Measurements from ENCODE around the gene CCNK. TPM values are rescaled to one million over a fixed set of nuclear protein-coding genes. Genes with fewer than 3 reads are reported as not detected.

CCNK gene
- total and polyA plus RNA-seq, 2 of the 13 experiments (the other 11 are each of a cell fraction or from before 2014, with no cell fraction given) = 4.9 to 9.7 TPM

- TF ChIP-seq ZBTB3 (CRISPR knock-in tag; IDR thresholded peaks at IDR 0.05; ENCODE audit: borderline replicate concordance, low read depth) (0 out of 2 replicates have a peak, but pooled peaks have one; percentile 43), KMT2A (CRISPR knock-in tag; IDR thresholded peaks at IDR 0.05) (no peak), TAF1 (CRISPR knock-in tag; IDR thresholded peaks at IDR 0.05) (no peak), ZNF543 (CRISPR knock-in tag; IDR thresholded peaks at IDR 0.05) (0 out of 2 replicates have a peak, but pooled peaks have one; percentile 8), SALL2 (CRISPR knock-in tag; IDR thresholded peaks at IDR 0.05) (no peak), NBN (conservative IDR thresholded peaks at IDR 0.05) (no peak), ZNF569 (CRISPR knock-in tag; IDR thresholded peaks at IDR 0.05; ENCODE audit: borderline replicate concordance) (no peak), ZNF7 (CRISPR knock-in tag; IDR thresholded peaks at IDR 0.05) (no peak), GABPA (IDR thresholded peaks at IDR 0.05; ENCODE audit: low read depth, low read length) (no peak), GABPA (CRISPR knock-in tag; IDR thresholded peaks at IDR 0.05; ENCODE audit: low read depth) (no peak), ZBTB42 (CRISPR knock-in tag; IDR thresholded peaks at IDR 0.05) (no peak), ZNF292 (CRISPR knock-in tag; IDR thresholded peaks at IDR 0.05; ENCODE audit: borderline replicate concordance, low read depth) (no peak), GABPB1 (CRISPR knock-in tag; IDR thresholded peaks at IDR 0.05) (no peak), SP5 (CRISPR knock-in tag; IDR thresholded peaks at IDR 0.05; ENCODE audit: borderline replicate concordance, low read depth) (no peak), MEF2D (CRISPR knock-in tag; IDR thresholded peaks at IDR 0.05) (no peak), ZNF614 (CRISPR knock-in tag; IDR thresholded peaks at IDR 0.05; ENCODE audit: borderline replicate concordance) (no peak), CEBPB (IDR thresholded peaks at IDR 0.05; ENCODE audit: borderline replicate concordance, low read depth, low read length) (no peak), SRY (CRISPR knock-in tag; IDR thresholded peaks at IDR 0.05) (no peak), TEAD3 (CRISPR knock-in tag; optimal IDR thresholded peaks at IDR 0.05; ENCODE audit: borderline replicate concordance) (no peak), ZIK1 (CRISPR knock-in tag; IDR thresholded peaks at IDR 0.05; ENCODE audit: borderline replicate concordance, low read depth) (no peak), ZBTB34 (CRISPR knock-in tag; IDR thresholded peaks at IDR 0.05) (no peak), ASH2L (IDR thresholded peaks at IDR 0.05; ENCODE audit: insufficient read length, low read depth, low read length) (no peak), NR2C2 (CRISPR knock-in tag; IDR thresholded peaks at IDR 0.05; ENCODE audit: borderline replicate concordance) (peak; percentile 81), RFX3 (CRISPR knock-in tag; IDR thresholded peaks at IDR 0.05) (no peak), ZNF577 (CRISPR knock-in tag; IDR thresholded peaks at IDR 0.05; ENCODE audit: borderline replicate concordance, low read depth) (no peak)
- TF ChIP-seq, protein P1, sequence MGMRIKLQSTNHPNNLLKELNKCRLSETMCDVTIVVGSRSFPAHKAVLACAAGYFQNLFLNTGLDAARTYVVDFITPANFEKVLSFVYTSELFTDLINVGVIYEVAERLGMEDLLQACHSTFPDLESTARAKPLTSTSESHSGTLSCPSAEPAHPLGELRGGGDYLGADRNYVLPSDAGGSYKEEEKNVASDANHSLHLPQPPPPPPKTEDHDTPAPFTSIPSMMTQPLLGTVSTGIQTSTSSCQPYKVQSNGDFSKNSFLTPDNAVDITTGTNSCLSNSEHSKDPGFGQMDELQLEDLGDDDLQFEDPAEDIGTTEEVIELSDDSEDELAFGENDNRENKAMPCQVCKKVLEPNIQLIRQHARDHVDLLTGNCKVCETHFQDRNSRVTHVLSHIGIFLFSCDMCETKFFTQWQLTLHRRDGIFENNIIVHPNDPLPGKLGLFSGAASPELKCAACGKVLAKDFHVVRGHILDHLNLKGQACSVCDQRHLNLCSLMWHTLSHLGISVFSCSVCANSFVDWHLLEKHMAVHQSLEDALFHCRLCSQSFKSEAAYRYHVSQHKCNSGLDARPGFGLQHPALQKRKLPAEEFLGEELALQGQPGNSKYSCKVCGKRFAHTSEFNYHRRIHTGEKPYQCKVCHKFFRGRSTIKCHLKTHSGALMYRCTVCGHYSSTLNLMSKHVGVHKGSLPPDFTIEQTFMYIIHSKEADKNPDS (CRISPR knock-in tag; IDR thresholded peaks at IDR 0.05) = no peak
- TF ChIP-seq, protein P2, sequence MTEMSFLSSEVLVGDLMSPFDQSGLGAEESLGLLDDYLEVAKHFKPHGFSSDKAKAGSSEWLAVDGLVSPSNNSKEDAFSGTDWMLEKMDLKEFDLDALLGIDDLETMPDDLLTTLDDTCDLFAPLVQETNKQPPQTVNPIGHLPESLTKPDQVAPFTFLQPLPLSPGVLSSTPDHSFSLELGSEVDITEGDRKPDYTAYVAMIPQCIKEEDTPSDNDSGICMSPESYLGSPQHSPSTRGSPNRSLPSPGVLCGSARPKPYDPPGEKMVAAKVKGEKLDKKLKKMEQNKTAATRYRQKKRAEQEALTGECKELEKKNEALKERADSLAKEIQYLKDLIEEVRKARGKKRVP (CRISPR knock-in tag; IDR thresholded peaks at IDR 0.05) = no peak
Observed at GRCh38 chr14:99556134-99556791, 75.1 kb downstream of the CCNK start (continued).

All from HepG2 (cell line).